IMR-90 (cell line): Measurements from ENCODE around the gene INF2. TPM values are rescaled to one million over a fixed set of nuclear protein-coding genes. Genes with fewer than 3 reads are reported as not detected.

Experiments
- ATAC-seq: fragments of 200-7000 bp; cut with Tn5 transposase; 2 replicates; pipeline ENCODE4 v1.9.1; 2020; ENCODE audit warnings: low read depth, mild to moderate bottlenecking, moderate library complexity
- BruUV-seq: library from RNA; stranded (reverse); fragments of 400-500 nt; replicated peaks from 2 replicates; lab custom pipeline; 2021; lab: Mats Ljungman, UMichigan
- CTCF ChIA-PET: fragments of 300-600 bp; formaldehyde crosslinking; extraction: SDS; loops from one replicate; lab custom pipeline; 2021; ENCODE audit warnings: antibody characterized with exemption; lab: Yijun Ruan, JAX
- POLR2A ChIA-PET: fragments of 300-600 bp; sonication (Branson Sonifier 250); formaldehyde crosslinking; loops from one replicate; lab custom pipeline; 2022; ENCODE audit warnings: antibody characterized with exemption; ENCODE audit not compliant: unreplicated experiment; lab: Charles Lee
- DNase-seq: peaks from one replicate; pipeline ENCODE4 v3.0.0; 2013
- H2AFZ ChIP-seq: replicated peaks from 2 replicates; pipeline ENCODE3; 2013; ENCODE audit warnings: low read length, mild to moderate bottlenecking; ENCODE audit not compliant: poor library complexity
- H2AK5ac ChIP-seq: 2 replicates; pipeline ENCODE4 v1.6.1; 2013; ENCODE audit warnings: low read depth, low read length, inconsistent platforms
- H2AK9ac ChIP-seq: replicated peaks from 2 replicates; pipeline ENCODE3; 2013; ENCODE audit warnings: mild to moderate bottlenecking, low read depth, low read length, moderate library complexity; ENCODE audit not compliant: poor library complexity
- H2BK120ac ChIP-seq: 2 replicates; pipeline ENCODE4 v1.6.1; 2013; ENCODE audit warnings: low read depth, low read length, inconsistent platforms
- H2BK15ac ChIP-seq: 3 replicates; pipeline ENCODE4 v1.6.1; 2013; ENCODE audit warnings: low read depth, low read length, inconsistent platforms
- H2BK20ac ChIP-seq: 2 replicates; pipeline ENCODE4 v1.6.1; 2013; ENCODE audit warnings: low read depth, mild to moderate bottlenecking, inconsistent platforms, low read length, moderate library complexity
- H2BK5ac ChIP-seq: 2 replicates; pipeline ENCODE4 v1.6.1; 2013; ENCODE audit warnings: mild to moderate bottlenecking, low read depth, low read length, inconsistent platforms; ENCODE audit not compliant: poor library complexity, severe bottlenecking
- H3K14ac ChIP-seq: replicated peaks from 2 replicates; pipeline ENCODE4 v1.6.1; 2013; ENCODE audit warnings: low read depth, low read length, inconsistent platforms
- H3K18ac ChIP-seq: 2 replicates; pipeline ENCODE4 v1.6.1; 2013; ENCODE audit warnings: low read depth, low read length, control low read depth
- H3K23ac ChIP-seq: 2 replicates; pipeline ENCODE4 v1.6.1; 2013; ENCODE audit warnings: low read depth, low read length, inconsistent platforms
- H3K27ac ChIP-seq: 2 replicates; pipeline ENCODE4 v1.5.1; 2013; ENCODE audit warnings: mild to moderate bottlenecking, control low read depth, low read length; ENCODE audit not compliant: insufficient read depth
- H3K27me3 ChIP-seq: 2 replicates; pipeline ENCODE4 v1.6.1; 2013; ENCODE audit warnings: low read length; ENCODE audit not compliant: control insufficient read depth, insufficient read depth
- H3K36me3 ChIP-seq: 2 replicates; pipeline ENCODE4 v1.6.1; 2013; ENCODE audit warnings: low read length, mixed read lengths; ENCODE audit not compliant: control insufficient read depth, insufficient read depth
- H3K4ac ChIP-seq: 2 replicates; pipeline ENCODE4 v1.6.1; 2013; ENCODE audit warnings: low read depth, low read length, inconsistent platforms
- H3K4me1 ChIP-seq: 2 replicates; pipeline ENCODE4 v1.6.1; 2013; ENCODE audit warnings: low read length, mixed read lengths; ENCODE audit not compliant: control insufficient read depth, insufficient read depth
- H3K4me2 ChIP-seq: 2 replicates; pipeline ENCODE4 v1.6.1; 2013; ENCODE audit warnings: low read depth, mild to moderate bottlenecking, control low read depth, low read length, moderate library complexity
- H3K4me3 ChIP-seq: 2 replicates; pipeline ENCODE4 v1.5.1; 2013; ENCODE audit warnings: low read depth, mild to moderate bottlenecking, control low read depth, low read length, moderate library complexity; ENCODE audit not compliant: insufficient read depth
- H3K56ac ChIP-seq: 2 replicates; pipeline ENCODE4 v1.6.1; 2013; ENCODE audit warnings: low read length, inconsistent platforms; ENCODE audit not compliant: insufficient read depth; ENCODE audit errors: extremely low read depth
- H3K79me1 ChIP-seq, 2 experiments: 2 replicates each; pipeline ENCODE4 v1.6.1; 2013; ENCODE audit warnings: low read length in 2 of 2, inconsistent platforms in 1 of 2, low read depth in 1 of 2
- H3K9ac ChIP-seq: 2 replicates; pipeline ENCODE4 v1.6.1; 2013; ENCODE audit warnings: low read depth, low read length, control low read depth
- H3K9me1 ChIP-seq: 2 replicates; pipeline ENCODE4 v1.6.1; 2013; ENCODE audit warnings: low read length, inconsistent platforms; ENCODE audit not compliant: insufficient read depth
- H3K9me3 ChIP-seq: 2 replicates; pipeline ENCODE4 v1.6.1; 2013; ENCODE audit warnings: low read length; ENCODE audit not compliant: control insufficient read depth, insufficient read depth
- H4K20me1 ChIP-seq: 2 replicates; pipeline ENCODE4 v1.6.1; 2013; ENCODE audit warnings: low read length, inconsistent platforms; ENCODE audit not compliant: insufficient read depth
- H4K5ac ChIP-seq: 2 replicates; pipeline ENCODE4 v1.6.1; 2013; ENCODE audit warnings: mild to moderate bottlenecking, low read depth, low read length, control low read depth
- H4K8ac ChIP-seq, 2 experiments: 2 replicates each; pipeline ENCODE4 v1.6.1; 2013; ENCODE audit warnings: low read depth in 2 of 2, low read length in 2 of 2, control low read depth in 1 of 2, inconsistent platforms in 1 of 2
- H4K91ac ChIP-seq: 2 replicates; pipeline ENCODE4 v1.6.1; 2013; ENCODE audit warnings: low read depth, low read length, inconsistent platforms; ENCODE audit not compliant: insufficient read depth
- BHLHE40 ChIP-seq: fragments of 150-350 bp; IDR thresholded peaks from 2 replicates; pipeline ENCODE4 v1.6.1; 2016; ENCODE audit warnings: mild to moderate bottlenecking, low read depth, low read length
- CEBPB ChIP-seq: IDR thresholded peaks from 2 replicates; pipeline ENCODE4 v1.6.1; 2012; ENCODE audit warnings: low read depth, low read length, improper control_type of control experiment
- CHD1 ChIP-seq: IDR thresholded peaks from 2 replicates; pipeline ENCODE4 v1.6.1; 2012; ENCODE audit warnings: low read depth, low read length, improper control_type of control experiment
- FOS ChIP-seq: fragments of 150-350 bp; IDR thresholded peaks from 2 replicates; pipeline ENCODE4 v1.6.1; 2016; ENCODE audit warnings: low read depth, low read length
- MAFK ChIP-seq: IDR thresholded peaks from 2 replicates; pipeline ENCODE4 v1.6.1; 2012; ENCODE audit warnings: low read depth, low read length, improper control_type of control experiment
- MAZ ChIP-seq: IDR thresholded peaks from 2 replicates; pipeline ENCODE4 v1.6.1; 2012; ENCODE audit warnings: low read depth, mild to moderate bottlenecking, low read length, improper control_type of control experiment, moderate library complexity, borderline replicate concordance
- MXI1 ChIP-seq: IDR thresholded peaks from 2 replicates; pipeline ENCODE4 v1.6.1; 2012; ENCODE audit warnings: low read depth, mild to moderate bottlenecking, low read length, moderate library complexity, borderline replicate concordance
- NFE2L2 ChIP-seq: fragments of 150-350 bp; IDR thresholded peaks from 2 replicates; pipeline ENCODE4 v1.6.1; 2016; ENCODE audit warnings: low read depth, mild to moderate bottlenecking, low read length
- POLR2A ChIP-seq: IDR thresholded peaks from 2 replicates; pipeline ENCODE4 v1.6.1; 2012; ENCODE audit warnings: mild to moderate bottlenecking, low read depth, low read length
- RAD21 ChIP-seq: IDR thresholded peaks from 2 replicates; pipeline ENCODE4 v1.6.1; 2012; ENCODE audit warnings: low read length, improper control_type of control experiment
- RCOR1 ChIP-seq: IDR thresholded peaks from 2 replicates; pipeline ENCODE4 v1.6.1; 2012; ENCODE audit warnings: mild to moderate bottlenecking, low read length, improper control_type of control experiment; ENCODE audit not compliant: insufficient replicate concordance
- RFX5 ChIP-seq: IDR thresholded peaks from 2 replicates; pipeline ENCODE4 v1.8.0; 2012; ENCODE audit warnings: low read depth, mild to moderate bottlenecking, low read length, moderate library complexity
- SMC3 ChIP-seq: fragments of 150-350 bp; IDR thresholded peaks from 2 replicates; pipeline ENCODE4 v1.6.1; 2016; ENCODE audit warnings: low read depth, mild to moderate bottlenecking, antibody characterized with exemption, low read length, moderate library complexity
- WGBS, 2 experiments: methylation state at CpG; one replicate each; pipeline versions ENCODE4 v1.1.5 to v1.1.7; 2013; ENCODE audit warnings: missing lambda C conversion rate in 2 of 2; ENCODE audit not compliant: insufficient read length in 1 of 2; ENCODE audit errors: extremely low coverage in 2 of 2; 5-methylcytosine and 5-hydroxymethylcytosine counted together
- dilution Hi-C: fragments of 300-500 bp; cut with HindIII; formaldehyde crosslinking; loops from one replicate; pipeline ENCODE4 v1.14.3; 2018; ENCODE audit warnings: low sequenced_read_pairs; ENCODE audit not compliant: unreplicated experiment
- in situ Hi-C: fragments of 300-500 bp; cut with MboI; formaldehyde crosslinking; loops from 3 replicates; pipeline ENCODE4 v1.14.3; 2019; ENCODE audit warnings: low sequenced_read_pairs, inconsistent platforms, mixed read lengths
- intact Hi-C: fragments of 100-400 bp; cut with micrococcal nuclease; formaldehyde crosslinking; loops from 2 replicates; pipeline ENCODE4 v1.10.0; 2022
- polyA plus RNA-seq, 3 experiments: library from polyadenylated mRNA; depleted of rRNA; stranded (reverse); fragments of >200 nt; gene quantifications; 2 replicates each; pipeline ENCODE4 v1.2.3, GENCODE V29; 2012; ENCODE audit warnings: low replicate concordance in 1 of 3
- total RNA-seq: library from RNA; depleted of rRNA; stranded (reverse); fragments of >200 nt; gene quantifications from 2 replicates; pipeline ENCODE4 v1.2.3, GENCODE V29; 2012
- TF ChIP-seq, protein P1 (sequence below): fragments of 150-350 bp; IDR thresholded peaks from 2 replicates; pipeline ENCODE4 v1.6.1; 2016; ENCODE audit warnings: low read depth, mild to moderate bottlenecking, low read length, moderate library complexity, borderline replicate concordance
- TF ChIP-seq, protein P2 (sequence below): conservative IDR thresholded peaks from 2 replicates; pipeline ENCODE4 v1.5.1; 2012; ENCODE audit warnings: mild to moderate bottlenecking, low read depth, low read length, improper control_type of control experiment
- TF ChIP-seq, protein P3 (sequence below): fragments of 150-350 bp; IDR thresholded peaks from 2 replicates; pipeline ENCODE4 v1.6.1; 2017; ENCODE audit warnings: mild to moderate bottlenecking, antibody characterized with exemption, low read length, low read depth

INF2 gene
- total and polyA plus RNA-seq, 2 of the 4 experiments (the other 2 are of a cell fraction) = 16.8 to 62.1 TPM

DNA sequence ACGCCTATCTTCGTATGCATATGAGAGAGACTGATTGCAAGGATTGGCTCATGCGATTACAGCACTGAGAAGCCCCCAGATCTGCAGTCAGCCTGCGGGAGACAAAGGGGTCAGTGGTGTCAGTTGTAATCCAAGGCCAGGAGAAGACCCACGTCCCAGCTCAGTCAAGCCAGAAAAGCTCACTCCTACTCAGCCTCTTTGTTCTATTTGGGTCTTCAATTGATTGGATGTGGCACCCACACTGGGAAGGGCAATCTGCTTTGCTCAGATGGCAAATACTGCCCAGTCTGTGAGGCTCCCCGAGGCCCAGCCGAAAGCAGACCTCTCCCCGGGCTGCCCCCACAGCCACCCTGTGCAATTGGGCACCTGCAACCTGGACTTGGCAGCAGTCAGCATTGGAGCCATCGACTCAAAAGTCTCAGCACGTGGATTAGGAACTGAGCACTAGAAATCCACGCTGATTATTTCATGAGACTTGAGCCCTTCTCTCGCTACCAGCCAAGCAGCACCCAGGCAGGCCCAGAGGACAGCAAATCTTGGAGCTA, 45.3 kb upstream of the INF2 start:
- no peak overlapping the region for H3K9ac ChIP-seq
- dilution Hi-C loops = no loop called here
- peaks cover 19% of the 10 kb centered on the region for H3K27me3 ChIP-seq
- WGBS, 2 experiments = 70% methylated on average over 10 of the region's 12 CpGs; no CpG with 5 or more reads in 1 of the 2 experiments
- H4K20me1 ChIP-seq = no peaks in the 10 kb centered on the region
- DNase-seq = no peak
- H2BK20ac ChIP-seq = no peak overlapping the region
- no peak overlapping the region for H4K5ac ChIP-seq
- no peak overlapping the region for H2BK120ac ChIP-seq
- no peak overlapping the region for H2AK5ac ChIP-seq
- H3K36me3 ChIP-seq = no peaks in the 10 kb centered on the region
- H2BK5ac ChIP-seq = no peak overlapping the region
- ChIA-PET POLR2A (no interaction called here), CTCF (no interaction called here)
- intact Hi-C loops = no loop called here
- no peak overlapping the region for H3K4me3 ChIP-seq
- H3K23ac ChIP-seq = no peak overlapping the region
- TF ChIP-seq, protein P1, sequence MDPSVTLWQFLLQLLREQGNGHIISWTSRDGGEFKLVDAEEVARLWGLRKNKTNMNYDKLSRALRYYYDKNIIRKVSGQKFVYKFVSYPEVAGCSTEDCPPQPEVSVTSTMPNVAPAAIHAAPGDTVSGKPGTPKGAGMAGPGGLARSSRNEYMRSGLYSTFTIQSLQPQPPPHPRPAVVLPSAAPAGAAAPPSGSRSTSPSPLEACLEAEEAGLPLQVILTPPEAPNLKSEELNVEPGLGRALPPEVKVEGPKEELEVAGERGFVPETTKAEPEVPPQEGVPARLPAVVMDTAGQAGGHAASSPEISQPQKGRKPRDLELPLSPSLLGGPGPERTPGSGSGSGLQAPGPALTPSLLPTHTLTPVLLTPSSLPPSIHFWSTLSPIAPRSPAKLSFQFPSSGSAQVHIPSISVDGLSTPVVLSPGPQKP = no peak
- TF ChIP-seq RCOR1 (no peak), BHLHE40 (no peak), MAFK (no peak), MXI1 (no peak), RAD21 (no peak), SMC3 (no peak), CEBPB (no peak), CHD1 (no peak), FOS (no peak), RFX5 (no peak), MAZ (no peak), POLR2A (no peak), NFE2L2 (no peak)
- TF ChIP-seq, protein P2, sequence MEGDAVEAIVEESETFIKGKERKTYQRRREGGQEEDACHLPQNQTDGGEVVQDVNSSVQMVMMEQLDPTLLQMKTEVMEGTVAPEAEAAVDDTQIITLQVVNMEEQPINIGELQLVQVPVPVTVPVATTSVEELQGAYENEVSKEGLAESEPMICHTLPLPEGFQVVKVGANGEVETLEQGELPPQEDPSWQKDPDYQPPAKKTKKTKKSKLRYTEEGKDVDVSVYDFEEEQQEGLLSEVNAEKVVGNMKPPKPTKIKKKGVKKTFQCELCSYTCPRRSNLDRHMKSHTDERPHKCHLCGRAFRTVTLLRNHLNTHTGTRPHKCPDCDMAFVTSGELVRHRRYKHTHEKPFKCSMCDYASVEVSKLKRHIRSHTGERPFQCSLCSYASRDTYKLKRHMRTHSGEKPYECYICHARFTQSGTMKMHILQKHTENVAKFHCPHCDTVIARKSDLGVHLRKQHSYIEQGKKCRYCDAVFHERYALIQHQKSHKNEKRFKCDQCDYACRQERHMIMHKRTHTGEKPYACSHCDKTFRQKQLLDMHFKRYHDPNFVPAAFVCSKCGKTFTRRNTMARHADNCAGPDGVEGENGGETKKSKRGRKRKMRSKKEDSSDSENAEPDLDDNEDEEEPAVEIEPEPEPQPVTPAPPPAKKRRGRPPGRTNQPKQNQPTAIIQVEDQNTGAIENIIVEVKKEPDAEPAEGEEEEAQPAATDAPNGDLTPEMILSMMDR = no peak
- TF ChIP-seq, protein P3, sequence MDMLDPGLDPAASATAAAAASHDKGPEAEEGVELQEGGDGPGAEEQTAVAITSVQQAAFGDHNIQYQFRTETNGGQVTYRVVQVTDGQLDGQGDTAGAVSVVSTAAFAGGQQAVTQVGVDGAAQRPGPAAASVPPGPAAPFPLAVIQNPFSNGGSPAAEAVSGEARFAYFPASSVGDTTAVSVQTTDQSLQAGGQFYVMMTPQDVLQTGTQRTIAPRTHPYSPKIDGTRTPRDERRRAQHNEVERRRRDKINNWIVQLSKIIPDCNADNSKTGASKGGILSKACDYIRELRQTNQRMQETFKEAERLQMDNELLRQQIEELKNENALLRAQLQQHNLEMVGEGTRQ = no peak
- H3K56ac ChIP-seq = no peak overlapping the region
- H2BK15ac ChIP-seq = no peak overlapping the region
- no peak overlapping the region for H3K27ac ChIP-seq
- no peak overlapping the region for H2AFZ ChIP-seq
- in situ Hi-C loops = loop anchor here (10.0 to 25.0 kb wide), 2 partner anchors 509 to 557 kb away; partner anchors contain the start of genes ASPG and KIF26A
- no peak overlapping the region for H3K4ac ChIP-seq
- H2AK9ac ChIP-seq = no peak overlapping the region
- ATAC-seq = no peak
- no peak overlapping the region for H3K18ac ChIP-seq
- H3K9me1 ChIP-seq = no peaks in the 10 kb centered on the region
- H3K4me1 ChIP-seq = no peaks in the 10 kb centered on the region
- H3K9me3 ChIP-seq = peaks cover 7% of the 10 kb centered on the region
- H4K91ac ChIP-seq = no peak overlapping the region
- H4K8ac ChIP-seq = no peak overlapping the region
- no peak overlapping the region for H3K4me2 ChIP-seq
- no TSS peak for BruUV-seq
- no peaks in the 10 kb centered on the region for H3K79me1 ChIP-seq
- H3K14ac ChIP-seq = no peak overlapping the region
